Fibroblast of mammary gland (primary cell): ENCODE results near the gene OPHN1.

Experiments used
- DNase-seq: peaks from one replicate; pipeline ENCODE4 v3.0.0-alpha.2; 2010; ENCODE audit warnings: low read depth
- H3K4me3 ChIP-seq: 2 replicates; pipeline ENCODE4 v1.5.1; 2011; ENCODE audit warnings: low read depth, mild to moderate bottlenecking, low read length, moderate library complexity; ENCODE audit not compliant: control insufficient read depth
- TF ChIP-seq, protein P1 (sequence below): conservative IDR thresholded peaks from 2 replicates; pipeline ENCODE4 v1.5.1; 2011; ENCODE audit warnings: low read depth, low read length, inconsistent platforms; ENCODE audit not compliant: control insufficient read depth, insufficient read depth

Gene OPHN1

DNA sequence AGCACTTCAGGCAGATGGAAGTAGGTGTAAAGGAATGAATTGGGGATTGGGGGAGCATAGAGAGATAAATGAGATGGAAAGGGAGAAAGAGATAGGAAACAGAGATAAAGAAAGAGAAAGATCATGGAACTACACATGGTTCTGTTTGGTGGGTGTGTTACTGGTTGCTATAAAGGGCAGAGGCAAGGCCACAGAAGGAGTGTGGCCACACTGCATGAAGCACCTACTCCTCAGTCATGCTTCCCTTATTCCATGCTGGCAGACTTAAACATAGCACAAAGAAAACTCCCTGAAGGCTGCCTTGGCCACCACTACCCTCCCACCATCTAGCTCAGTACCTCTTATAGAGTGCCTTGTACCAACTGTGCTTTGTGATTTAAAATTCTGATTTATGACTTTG lies 56.9 kb downstream of the OPHN1 start:
- DNase-seq = no peak
- no peak overlapping the region for H3K4me3 ChIP-seq
- TF ChIP-seq, protein P1, sequence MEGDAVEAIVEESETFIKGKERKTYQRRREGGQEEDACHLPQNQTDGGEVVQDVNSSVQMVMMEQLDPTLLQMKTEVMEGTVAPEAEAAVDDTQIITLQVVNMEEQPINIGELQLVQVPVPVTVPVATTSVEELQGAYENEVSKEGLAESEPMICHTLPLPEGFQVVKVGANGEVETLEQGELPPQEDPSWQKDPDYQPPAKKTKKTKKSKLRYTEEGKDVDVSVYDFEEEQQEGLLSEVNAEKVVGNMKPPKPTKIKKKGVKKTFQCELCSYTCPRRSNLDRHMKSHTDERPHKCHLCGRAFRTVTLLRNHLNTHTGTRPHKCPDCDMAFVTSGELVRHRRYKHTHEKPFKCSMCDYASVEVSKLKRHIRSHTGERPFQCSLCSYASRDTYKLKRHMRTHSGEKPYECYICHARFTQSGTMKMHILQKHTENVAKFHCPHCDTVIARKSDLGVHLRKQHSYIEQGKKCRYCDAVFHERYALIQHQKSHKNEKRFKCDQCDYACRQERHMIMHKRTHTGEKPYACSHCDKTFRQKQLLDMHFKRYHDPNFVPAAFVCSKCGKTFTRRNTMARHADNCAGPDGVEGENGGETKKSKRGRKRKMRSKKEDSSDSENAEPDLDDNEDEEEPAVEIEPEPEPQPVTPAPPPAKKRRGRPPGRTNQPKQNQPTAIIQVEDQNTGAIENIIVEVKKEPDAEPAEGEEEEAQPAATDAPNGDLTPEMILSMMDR = no peak

- no peak overlapping the region for H3K4me3 ChIP-seq
- DNase-seq = no peak
- TF ChIP-seq, protein P1 = no peak
Observed at GRCh38 chrX:68375803-68376202, 57.5 kb downstream of the OPHN1 start.

DNA sequence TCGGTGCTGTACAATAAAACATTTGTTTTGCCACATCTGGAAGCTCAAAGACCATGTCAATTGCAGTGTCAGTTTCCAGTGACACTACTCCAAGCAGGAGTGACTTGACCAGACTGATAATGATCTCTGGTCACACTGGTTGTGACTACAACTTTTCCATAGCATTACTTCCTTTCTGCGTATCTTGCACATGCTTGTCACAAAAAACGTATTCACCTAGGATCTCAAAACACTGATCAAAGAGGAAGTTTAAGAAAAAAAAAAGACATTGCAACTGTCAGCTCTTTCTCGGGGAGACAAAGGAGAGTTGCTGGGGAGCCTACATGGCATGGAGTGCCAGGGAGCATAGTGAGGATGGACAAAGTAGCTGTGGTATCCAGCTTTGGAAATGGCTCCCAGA lies 60.6 kb downstream of the OPHN1 start:
- TF ChIP-seq, protein P1 = no peak
- no peak for DNase-seq

GRCh38 chrX:68369559-68369958 lies 63.7 kb downstream of the OPHN1 start:
- H3K4me3 ChIP-seq = no peak overlapping the region
- TF ChIP-seq, protein P1 = no peak
- DNase-seq = no peak

More for the DNA sequence above, 60.6 kb downstream of the OPHN1 start:
- H3K4me3 ChIP-seq = no peak overlapping the region

DNA sequence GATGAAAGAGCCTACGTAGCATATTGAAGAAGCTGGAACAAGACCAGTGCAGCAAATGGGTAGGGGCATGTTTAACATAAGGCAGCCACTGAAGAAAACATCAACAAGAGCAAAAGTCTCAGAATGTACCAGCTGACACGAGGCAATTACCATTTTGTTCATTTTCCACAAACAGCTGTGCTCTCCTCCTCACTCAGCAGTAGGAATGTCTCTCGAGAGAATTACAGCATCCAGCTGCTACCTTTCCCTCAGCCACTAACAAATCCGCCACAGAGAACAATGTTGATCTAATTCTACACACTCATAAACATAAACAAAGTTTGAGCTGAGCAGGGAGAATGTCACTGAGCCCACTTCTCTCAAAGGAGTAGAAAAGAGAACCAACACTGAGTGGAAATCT lies 68.0 kb downstream of the OPHN1 start:
- DNase-seq = peak; percentile 11
- TF ChIP-seq, protein P1 = no peak
- no peak overlapping the region for H3K4me3 ChIP-seq

GRCh38 chrX:68363984-68364383 lies 69.3 kb downstream of the OPHN1 start:
- no peak for DNase-seq
- TF ChIP-seq, protein P1 = no peak
- H3K4me3 ChIP-seq = no peak overlapping the region

DNA sequence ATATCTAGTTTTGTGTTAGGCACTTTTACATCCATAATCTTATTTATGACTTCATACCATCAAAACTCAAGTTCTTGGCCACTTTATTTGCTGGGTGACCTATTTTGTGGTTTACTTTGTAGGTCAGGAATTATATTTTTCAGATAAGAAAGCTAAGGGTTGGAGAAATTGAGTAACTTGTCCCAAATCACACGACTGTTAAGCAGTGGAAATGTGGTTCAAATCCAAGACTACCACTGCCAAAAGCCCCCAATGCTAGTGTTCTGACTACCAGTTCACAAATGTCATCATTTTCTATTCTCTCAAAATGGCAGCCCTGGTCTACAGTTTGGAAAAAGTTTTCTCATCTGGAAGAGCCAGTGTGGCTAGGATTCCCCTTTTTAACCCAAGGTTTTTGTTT lies 74.6 kb downstream of the OPHN1 start:
- H3K4me3 ChIP-seq = no peak overlapping the region
- TF ChIP-seq, protein P1 = no peak
- no peak for DNase-seq
